Omental fat pad (tissue), 4 donors: ENCODE results near the gene LRP5. TPM values are rescaled to one million over a fixed set of nuclear protein-coding genes. Genes with fewer than 3 reads are reported as not detected.
"Not testable (repeated sequence)": the region's sequence is repeated elsewhere in the genome, so short reads cannot be mapped to it uniquely, and the experiment has no call there.

Source experiments
- ATAC-seq: fragments of 150-250 bp; one replicate; pipeline ENCODE4 v1.9.1; 2016; ENCODE audit warnings: mild to moderate bottlenecking, moderate library complexity; ENCODE audit not compliant: low FRiP score
- DNase-seq: peaks from one replicate; pipeline ENCODE4 v3.0.0-alpha.2; 2019; ENCODE audit warnings: low spot score
- total RNA-seq, 4 donors: library from RNA; depleted of rRNA; stranded (reverse); fragments of >200 nt; gene quantifications; one replicate each; pipeline ENCODE4 v1.1.0, GENCODE V29; 2016
- TF ChIP-seq, protein P1 (sequence below), 3 donors: fragments of 450-650 bp; IDR thresholded peaks; one replicate each; pipeline ENCODE4 v1.5.1; 2016 to 2017; ENCODE audit warnings: antibody characterized with exemption in 3 of 3, mild to moderate bottlenecking in 3 of 3, moderate library complexity in 2 of 3

Gene LRP5
- total RNA-seq, 4 donors from 2014 or later = 18.0 to 44.5 (median 34.6) TPM

DNA sequence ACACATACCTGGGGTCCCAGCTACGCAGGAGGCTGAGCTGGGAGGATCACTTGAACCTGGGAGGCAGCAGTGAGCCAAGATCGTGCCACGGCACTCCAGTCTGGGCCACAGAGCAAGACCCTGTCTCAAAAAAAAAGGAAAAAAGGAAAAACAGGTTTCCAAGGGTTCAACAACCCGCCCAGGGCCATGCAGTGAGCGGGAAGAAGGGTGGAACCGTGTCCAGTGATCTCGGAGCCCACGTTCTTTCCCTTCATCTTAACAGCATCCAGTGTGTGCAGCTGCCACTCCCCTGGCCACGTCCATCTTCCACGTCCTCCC lies 14.9 kb upstream of the LRP5 start:
- TF ChIP-seq, protein P1, sequence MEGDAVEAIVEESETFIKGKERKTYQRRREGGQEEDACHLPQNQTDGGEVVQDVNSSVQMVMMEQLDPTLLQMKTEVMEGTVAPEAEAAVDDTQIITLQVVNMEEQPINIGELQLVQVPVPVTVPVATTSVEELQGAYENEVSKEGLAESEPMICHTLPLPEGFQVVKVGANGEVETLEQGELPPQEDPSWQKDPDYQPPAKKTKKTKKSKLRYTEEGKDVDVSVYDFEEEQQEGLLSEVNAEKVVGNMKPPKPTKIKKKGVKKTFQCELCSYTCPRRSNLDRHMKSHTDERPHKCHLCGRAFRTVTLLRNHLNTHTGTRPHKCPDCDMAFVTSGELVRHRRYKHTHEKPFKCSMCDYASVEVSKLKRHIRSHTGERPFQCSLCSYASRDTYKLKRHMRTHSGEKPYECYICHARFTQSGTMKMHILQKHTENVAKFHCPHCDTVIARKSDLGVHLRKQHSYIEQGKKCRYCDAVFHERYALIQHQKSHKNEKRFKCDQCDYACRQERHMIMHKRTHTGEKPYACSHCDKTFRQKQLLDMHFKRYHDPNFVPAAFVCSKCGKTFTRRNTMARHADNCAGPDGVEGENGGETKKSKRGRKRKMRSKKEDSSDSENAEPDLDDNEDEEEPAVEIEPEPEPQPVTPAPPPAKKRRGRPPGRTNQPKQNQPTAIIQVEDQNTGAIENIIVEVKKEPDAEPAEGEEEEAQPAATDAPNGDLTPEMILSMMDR (IDR thresholded peaks at IDR 0.05) = no peak
- ATAC-seq (no peak), DNase-seq (no peak)

DNA sequence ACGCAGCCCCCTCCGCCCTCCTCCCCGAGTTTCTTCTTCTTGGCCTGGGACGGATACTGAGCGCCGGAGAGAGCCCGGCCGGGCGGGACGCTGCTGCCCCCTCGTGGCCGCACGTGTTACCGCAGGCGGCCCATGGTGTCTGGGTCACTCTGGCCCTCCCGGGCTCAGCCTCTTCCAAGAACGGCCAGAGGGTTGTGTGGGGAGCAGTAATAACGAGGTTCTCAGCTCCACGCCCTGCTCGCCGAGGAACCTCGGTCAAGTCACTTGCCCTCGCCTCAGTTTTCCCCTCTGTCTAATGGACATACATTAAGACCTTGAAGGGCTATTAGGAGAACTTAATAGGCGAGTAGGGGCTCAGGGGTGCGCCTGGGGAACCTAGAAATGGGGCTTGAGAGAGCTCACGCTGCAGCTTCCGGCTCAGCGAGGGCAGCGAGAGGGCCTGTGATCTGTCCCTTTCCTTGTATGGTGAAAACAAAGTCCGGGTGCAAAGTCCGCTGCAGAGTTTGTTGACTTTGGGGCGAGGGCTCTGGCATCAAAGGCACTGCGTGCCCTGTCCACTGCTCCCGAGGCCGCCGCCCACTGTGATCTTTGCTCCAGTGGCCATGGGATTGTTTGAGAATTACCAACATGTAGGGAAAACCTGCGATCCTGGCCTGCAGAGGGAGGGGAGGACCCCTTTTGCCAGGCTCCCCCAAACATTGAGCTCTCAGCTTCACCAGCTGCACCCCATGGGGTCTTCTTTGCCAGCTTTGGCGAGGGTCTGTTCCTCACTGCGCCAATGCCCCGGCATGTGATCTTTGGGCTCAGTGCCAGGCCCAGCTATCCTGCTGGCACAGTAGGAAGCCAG lies 14.4 kb upstream of the LRP5 start:
- DNase-seq (peak; percentile 77), ATAC-seq (peak; percentile 94)
- TF ChIP-seq, protein P1 (IDR thresholded peaks at IDR 0.05) = peak in 2 of 3 donors; percentile 86 to 87

DNA sequence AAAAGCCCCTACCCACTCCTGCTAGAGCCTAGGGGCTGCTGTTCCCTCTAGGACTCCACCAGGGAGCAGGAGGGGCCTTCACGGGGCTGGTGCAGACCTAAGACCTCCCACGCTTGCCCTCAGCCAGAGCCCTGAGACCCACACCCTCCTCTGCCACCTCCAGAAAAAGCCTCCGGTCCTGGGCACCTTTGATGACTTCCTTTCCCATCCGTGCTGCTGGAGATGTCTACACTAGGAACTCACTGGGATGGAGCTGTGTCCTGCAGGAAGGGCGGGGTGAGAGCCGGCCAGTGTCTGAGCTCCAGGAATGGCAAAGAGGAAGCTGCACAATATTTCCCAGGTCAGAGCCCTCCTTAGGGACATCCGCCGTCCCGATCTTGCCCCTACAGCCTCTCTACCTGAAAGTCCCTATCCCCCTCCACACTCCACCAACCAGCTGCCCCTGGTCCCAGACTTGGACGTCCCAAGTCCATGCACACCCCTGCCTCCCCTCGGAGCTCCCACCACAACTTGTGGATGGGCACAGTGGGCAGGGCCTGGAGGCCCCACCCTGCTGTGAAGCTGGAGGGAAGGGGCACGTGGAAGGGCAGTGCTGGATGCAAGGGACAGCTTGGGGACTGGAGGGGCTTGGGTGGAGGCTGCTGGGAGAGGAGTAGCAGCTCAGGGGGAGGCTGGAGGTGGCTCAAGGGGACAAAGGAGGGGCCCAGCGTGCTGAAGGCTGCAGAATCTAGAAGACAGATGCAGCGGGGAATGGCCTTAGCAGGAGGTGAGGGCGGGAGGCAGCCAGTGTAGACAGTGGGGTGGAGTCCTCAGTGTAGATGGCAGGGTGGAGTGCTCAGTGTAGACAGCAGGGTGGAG lies 13.5 kb upstream of the LRP5 start:
- ATAC-seq = no peak
- DNase-seq = no peak
- TF ChIP-seq, protein P1 (IDR thresholded peaks at IDR 0.05) = no peak

DNA sequence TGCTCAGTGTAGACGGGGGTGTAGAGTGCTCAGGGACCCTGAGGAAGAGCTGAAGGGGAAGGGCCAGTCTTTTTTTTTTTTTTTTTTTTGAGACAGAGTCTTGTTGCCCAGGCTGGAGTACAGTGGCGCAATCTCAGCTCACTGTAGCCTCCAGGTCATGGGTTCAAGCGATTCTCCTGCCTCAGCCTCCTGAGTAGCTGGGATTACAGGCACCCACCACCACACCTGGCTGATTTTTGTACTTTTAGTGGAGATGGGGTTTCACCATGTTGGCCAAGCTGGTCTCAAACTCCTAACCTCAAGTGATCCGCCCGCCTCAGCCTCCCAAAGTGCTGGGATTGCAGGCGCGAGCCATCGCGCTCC lies 12.9 kb upstream of the LRP5 start:
- ATAC-seq, DNase-seq: not testable (repeated sequence)

DNA sequence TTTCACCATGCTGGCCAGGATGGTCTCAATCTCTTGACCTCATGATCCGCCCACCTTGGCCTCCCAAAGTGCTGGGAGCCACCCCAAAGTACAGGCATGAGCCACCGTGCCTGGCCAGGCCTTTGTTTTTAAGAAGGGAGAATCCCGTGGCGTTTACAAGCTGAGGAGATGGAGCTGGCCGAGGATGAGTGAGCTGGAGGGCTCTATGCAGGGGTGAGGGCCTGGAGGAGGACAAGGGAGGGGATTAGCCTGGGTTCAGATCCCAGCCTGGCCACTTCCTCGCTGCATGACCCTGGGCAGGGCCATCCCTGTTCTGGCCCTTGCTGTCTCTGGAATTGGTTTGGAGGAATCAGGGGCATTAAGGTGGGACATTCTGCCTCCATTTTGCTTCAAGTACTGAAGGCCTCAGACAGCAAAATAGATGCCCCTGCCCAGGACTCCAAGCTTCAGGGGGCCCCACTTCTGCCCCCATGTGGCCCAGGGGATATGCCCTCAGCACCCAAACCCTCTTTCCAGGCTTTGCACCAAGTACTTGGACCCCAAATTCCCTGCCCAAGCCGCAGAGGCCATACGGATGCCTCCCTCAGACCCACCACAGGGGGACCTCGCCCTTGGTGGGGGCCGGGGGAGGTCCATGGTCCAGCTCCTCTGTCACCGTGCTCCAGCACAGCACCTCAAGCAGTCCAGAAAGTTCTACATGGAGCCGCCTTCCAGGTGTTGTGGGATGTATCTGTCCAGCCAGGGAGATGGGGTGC lies 12.1 kb upstream of the LRP5 start:
- DNase-seq (no peak), ATAC-seq (no peak)
- TF ChIP-seq, protein P1 (IDR thresholded peaks at IDR 0.05) = no peak

DNA sequence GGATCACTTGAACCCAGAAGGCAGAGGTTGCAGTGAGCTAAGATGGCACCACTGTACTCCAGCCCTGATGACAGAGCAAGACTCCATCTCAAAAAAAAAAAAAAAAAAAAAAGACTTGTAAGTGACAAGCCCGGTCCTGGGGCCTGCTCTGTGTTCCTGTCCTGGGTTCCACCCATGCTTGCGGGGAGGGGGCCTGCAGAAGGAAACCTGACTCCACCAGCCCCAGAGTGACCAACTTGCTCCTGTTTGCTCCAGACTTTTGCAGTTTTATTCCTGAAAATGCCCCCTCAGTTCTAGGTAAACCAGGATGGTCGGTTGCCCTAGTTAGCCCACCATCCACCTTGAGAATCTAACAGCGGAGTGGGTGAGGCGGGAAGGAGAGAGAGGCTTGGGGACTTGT lies 10.1 kb upstream of the LRP5 start:
- no peak for ATAC-seq
- DNase-seq = no peak
- TF ChIP-seq, protein P1 (IDR thresholded peaks at IDR 0.05) = no peak

DNA sequence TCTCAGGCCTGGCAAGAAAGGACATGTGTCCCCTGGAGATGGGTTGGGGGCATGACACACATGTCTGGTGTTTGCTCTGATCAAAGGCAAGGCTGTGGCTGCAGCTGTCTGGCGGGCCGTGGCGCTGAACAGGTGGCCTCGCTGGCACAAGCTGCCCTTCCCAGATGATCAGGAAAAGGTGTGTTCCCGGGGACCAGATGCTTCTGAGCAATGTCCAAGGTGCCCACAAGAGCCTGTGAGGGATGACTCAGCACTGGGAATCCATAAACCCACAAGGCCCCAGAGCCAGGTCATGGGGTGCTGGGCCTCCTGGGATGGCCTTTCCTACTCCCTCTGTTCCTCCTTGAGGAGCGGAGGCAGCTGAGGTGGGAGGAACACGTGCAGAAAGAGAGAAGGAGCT lies 9.7 kb upstream of the LRP5 start:
- DNase-seq = no peak
- TF ChIP-seq, protein P1 (IDR thresholded peaks at IDR 0.05) = no peak
- ATAC-seq = no peak
